ENCODE data around the gene GNAQ. TPM values are rescaled to one million over a fixed set of nuclear protein-coding genes. Genes with fewer than 3 reads are reported as not detected.

Gene GNAQ
- total and polyA plus RNA-seq, 2 experiments from 2014 or later, result 21.1 to 32.8 TPM

DNA sequence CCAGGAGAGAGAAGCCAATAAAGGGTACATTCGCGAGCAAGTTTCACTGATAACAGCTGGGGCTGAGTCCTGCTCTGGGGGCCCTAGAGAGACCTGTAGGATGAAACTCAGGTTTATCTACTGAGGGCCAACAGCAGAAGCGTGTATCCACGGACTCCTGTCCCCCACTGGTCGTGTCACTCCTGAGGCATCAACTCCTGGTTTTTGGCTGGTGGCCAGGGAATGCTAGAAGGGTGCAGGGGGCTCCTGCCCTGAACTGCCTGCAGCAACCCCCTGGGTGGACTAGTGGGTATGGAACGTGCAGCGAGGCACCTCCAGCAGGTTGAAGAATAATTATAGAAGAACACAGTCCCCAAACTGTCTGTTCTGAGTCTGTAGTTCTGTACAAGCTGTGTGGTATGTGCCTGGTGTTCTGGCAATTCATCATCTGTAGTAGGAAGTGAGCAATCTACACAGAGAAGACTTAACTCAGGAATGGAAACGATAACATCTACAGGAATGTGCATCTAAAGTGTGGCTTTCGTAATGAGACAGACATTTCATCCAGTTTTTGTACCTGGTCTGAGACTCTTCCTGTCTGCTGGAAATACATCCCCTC is 319.0 kb downstream of the GNAQ start:
- TF ChIP-seq, protein P1, sequence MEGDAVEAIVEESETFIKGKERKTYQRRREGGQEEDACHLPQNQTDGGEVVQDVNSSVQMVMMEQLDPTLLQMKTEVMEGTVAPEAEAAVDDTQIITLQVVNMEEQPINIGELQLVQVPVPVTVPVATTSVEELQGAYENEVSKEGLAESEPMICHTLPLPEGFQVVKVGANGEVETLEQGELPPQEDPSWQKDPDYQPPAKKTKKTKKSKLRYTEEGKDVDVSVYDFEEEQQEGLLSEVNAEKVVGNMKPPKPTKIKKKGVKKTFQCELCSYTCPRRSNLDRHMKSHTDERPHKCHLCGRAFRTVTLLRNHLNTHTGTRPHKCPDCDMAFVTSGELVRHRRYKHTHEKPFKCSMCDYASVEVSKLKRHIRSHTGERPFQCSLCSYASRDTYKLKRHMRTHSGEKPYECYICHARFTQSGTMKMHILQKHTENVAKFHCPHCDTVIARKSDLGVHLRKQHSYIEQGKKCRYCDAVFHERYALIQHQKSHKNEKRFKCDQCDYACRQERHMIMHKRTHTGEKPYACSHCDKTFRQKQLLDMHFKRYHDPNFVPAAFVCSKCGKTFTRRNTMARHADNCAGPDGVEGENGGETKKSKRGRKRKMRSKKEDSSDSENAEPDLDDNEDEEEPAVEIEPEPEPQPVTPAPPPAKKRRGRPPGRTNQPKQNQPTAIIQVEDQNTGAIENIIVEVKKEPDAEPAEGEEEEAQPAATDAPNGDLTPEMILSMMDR (IDR thresholded peaks at IDR 0.05; ENCODE audit: low read depth, low read length), result no peak
- no peaks in the 10 kb centered on the region for H3K36me3 ChIP-seq
- H3K4me1 ChIP-seq (ENCODE audit: low read depth), result no peaks in the 10 kb centered on the region
- H3K4me3 ChIP-seq, result no peak overlapping the region
- no peaks in the 10 kb centered on the region for H3K9me3 ChIP-seq (ENCODE audit: low read depth)
- H3K27me3 ChIP-seq, result no peaks in the 10 kb centered on the region
- DNase-seq (ENCODE audit: low read depth in 1 of 2, low spot score in 1 of 2), result peak in 1 of 2 donors; percentile 71
- H3K27ac ChIP-seq, result no peak overlapping the region

DNA sequence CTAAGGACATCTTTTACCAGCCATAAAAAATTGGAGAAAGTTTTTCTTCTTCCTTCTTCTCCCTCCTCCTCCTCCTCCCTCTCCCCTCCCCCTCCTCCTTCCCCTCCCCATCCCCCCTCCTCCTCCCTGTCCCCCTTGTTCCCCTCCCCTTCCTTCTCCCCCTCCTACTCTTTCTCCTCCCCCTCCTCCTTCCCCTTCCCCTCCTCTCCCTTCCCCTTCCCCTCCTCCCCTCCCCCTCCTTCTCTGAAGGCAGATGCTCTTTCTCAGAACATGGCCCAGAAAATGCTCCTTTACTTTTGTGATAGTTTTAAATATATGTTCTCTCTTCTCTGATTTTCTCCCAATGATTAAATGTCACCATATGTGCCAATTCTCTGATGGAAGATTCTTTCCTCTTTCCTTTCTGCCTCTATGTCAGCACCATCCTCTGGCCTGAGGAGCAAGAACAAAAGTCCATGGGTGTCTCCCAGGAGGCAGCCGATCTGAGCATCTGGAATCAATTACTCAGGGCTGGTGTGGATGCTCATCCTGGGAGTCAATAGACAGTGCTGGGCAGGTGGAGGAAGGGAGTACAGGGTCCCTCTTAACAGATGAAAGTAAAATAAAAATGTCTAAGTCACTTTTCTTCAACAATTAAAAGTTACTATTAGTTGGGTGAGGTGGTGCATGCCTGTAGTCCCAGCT is 320.5 kb downstream of the GNAQ start:
- no peak overlapping the region for H3K4me3 ChIP-seq

DNA sequence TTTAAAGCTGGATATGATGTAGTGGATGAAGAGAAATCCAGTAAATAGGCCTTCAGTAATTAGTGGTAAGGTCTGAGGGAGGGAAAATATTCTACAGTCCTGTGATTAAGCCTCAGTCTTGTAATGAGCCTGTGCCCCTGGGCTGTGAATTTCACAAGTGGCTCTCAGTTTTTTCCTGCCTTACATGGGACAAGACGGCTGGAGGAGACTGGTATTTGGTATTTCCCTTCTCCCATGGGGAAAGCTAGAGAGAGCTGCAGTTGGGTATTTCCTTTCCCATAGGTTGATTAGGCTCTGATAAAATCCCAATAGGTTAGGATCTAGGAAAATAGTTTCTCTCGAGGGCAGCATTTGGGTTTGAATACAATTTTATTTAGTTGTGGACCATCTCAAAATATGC is 321.3 kb downstream of the GNAQ start:
- H3K36me3 ChIP-seq, result no peaks in the 10 kb centered on the region
- H3K27me3 ChIP-seq, result no peaks in the 10 kb centered on the region
- DNase-seq (ENCODE audit: low read depth in 1 of 2, low spot score in 1 of 2), result no peak
- no peak overlapping the region for H3K27ac ChIP-seq
- no peak overlapping the region for H3K4me3 ChIP-seq
- H3K9me3 ChIP-seq (ENCODE audit: low read depth), result no peaks in the 10 kb centered on the region
- no peaks in the 10 kb centered on the region for H3K4me1 ChIP-seq (ENCODE audit: low read depth)
- TF ChIP-seq, protein P1 (IDR thresholded peaks at IDR 0.05; ENCODE audit: low read depth, low read length), result no peak

More for the DNA sequence above, 320.5 kb downstream of the GNAQ start:
- H3K4me1 ChIP-seq (ENCODE audit: low read depth), result no peaks in the 10 kb centered on the region
- no peaks in the 10 kb centered on the region for H3K9me3 ChIP-seq (ENCODE audit: low read depth)
- TF ChIP-seq, protein P1 (IDR thresholded peaks at IDR 0.05; ENCODE audit: low read depth, low read length), result no peak
- no peaks in the 10 kb centered on the region for H3K36me3 ChIP-seq
- no peaks in the 10 kb centered on the region for H3K27me3 ChIP-seq
- no peak for DNase-seq (ENCODE audit: low read depth in 1 of 2, low spot score in 1 of 2)
- H3K27ac ChIP-seq, result no peak overlapping the region

DNA sequence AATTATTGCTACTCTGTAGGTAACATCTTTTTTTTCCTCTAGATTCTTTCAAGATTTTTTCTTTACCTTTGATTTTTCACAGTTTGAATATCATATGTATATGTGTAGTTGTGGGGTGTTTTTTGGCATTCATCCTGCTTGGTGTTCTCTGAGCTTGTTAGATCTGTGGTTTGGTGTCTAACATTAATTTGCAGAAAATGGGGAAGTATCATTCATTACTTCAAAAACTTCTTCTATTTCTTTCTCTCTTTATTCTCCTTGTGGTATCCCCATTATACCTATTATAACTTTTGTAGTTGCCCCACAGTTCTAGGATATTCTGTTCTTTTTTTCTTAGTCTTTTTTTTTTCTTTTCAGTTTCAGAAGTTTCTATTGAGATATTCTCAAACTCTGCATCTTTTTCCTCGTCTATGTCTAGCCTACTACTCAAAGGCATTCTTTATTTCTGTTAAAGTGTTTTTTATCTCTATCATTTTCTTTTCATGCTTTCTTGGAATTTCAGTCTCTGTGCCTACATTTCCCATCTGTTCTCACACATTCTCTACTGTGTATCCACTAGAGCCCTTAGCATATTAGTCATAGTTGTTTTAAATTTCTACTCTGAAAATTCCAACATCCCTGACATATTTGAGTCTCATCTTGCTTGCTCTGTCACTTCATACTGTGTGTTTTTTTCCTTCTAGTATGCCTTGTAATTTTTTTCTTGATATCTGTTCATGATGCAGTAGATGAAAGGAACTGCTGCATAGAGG is 323.4 kb downstream of the GNAQ start:
- H3K27me3 ChIP-seq, result no peaks in the 10 kb centered on the region
- peak in 1 of 2 donors; percentile 42 for DNase-seq (ENCODE audit: low read depth in 1 of 2, low spot score in 1 of 2)
- no peaks in the 10 kb centered on the region for H3K9me3 ChIP-seq (ENCODE audit: low read depth)
- no peak overlapping the region for H3K4me3 ChIP-seq
- TF ChIP-seq, protein P1 (IDR thresholded peaks at IDR 0.05; ENCODE audit: low read depth, low read length), result no peak
- H3K27ac ChIP-seq, result no peak overlapping the region
- no peaks in the 10 kb centered on the region for H3K36me3 ChIP-seq
- no peaks in the 10 kb centered on the region for H3K4me1 ChIP-seq (ENCODE audit: low read depth)

DNA sequence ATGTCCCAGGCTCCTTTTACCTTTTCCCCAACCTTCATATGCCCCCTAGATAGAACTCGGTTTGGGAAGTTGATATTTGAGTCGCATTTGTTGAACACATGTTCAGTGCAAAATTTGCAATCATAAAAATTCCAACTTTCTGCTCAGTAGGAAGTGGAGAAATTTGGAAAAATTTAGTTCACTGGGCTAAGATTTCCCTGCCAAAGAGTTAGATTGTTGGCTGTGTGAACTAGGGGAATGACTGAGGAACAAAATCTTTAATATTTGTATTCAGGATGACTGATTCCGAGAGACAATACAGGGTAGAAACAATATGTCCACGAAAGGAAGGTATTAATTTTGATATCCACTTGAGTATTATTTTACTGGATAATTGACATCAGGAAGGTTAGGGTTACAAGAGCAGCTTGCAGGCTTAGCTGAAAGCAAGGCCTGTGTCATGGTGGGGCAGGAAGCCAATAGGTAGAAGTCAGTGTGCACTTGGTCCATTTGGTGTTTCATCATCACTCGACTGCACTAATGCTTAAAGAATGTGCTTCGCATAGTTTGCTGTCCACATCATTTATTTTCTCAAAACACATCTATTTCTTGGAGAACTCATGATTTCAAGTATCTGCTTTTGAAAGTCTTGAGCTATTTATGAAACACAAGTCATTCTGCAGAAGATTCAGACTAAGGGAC is 324.1 kb downstream of the GNAQ start:
- H3K27ac ChIP-seq, result no peak overlapping the region
- TF ChIP-seq, protein P1 (IDR thresholded peaks at IDR 0.05; ENCODE audit: low read depth, low read length), result no peak
- no peaks in the 10 kb centered on the region for H3K4me1 ChIP-seq (ENCODE audit: low read depth)
- DNase-seq (ENCODE audit: low read depth in 1 of 2, low spot score in 1 of 2), result peak in 1 of 2 donors; percentile 99
- H3K9me3 ChIP-seq (ENCODE audit: low read depth), result no peaks in the 10 kb centered on the region
- H3K4me3 ChIP-seq, result no peak overlapping the region
- H3K27me3 ChIP-seq, result no peaks in the 10 kb centered on the region
- no peaks in the 10 kb centered on the region for H3K36me3 ChIP-seq

All from cardiac muscle cell (in vitro differentiated cells and primary cell).